Measurements from ENCODE around the gene C4A.
"Not testable (repeated sequence)": the region's sequence is repeated elsewhere in the genome, so short reads cannot be mapped to it uniquely, and the experiment has no call there.

DNA sequence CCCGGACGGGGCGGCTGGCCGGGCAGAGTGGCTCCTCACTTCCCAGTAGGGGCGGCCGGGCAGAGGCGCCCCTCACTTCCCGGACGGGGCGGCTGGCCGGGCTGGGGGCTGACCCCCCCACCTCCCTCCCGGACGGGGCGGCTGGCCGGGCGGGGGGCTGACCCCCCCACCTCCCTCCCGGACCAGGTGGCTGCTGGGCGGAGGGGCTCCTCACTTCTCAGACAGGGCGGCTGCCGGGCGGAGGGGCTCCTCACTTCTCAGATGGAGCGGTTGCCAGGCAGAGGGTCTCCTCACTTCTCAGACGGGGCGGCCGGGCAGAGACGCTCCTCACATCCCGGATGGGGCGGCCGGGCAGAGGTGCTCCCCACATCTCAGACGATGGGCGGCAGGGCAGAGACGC, 49.7 kb upstream of the C4A start:
- TF ChIP-seq, protein P1, sequence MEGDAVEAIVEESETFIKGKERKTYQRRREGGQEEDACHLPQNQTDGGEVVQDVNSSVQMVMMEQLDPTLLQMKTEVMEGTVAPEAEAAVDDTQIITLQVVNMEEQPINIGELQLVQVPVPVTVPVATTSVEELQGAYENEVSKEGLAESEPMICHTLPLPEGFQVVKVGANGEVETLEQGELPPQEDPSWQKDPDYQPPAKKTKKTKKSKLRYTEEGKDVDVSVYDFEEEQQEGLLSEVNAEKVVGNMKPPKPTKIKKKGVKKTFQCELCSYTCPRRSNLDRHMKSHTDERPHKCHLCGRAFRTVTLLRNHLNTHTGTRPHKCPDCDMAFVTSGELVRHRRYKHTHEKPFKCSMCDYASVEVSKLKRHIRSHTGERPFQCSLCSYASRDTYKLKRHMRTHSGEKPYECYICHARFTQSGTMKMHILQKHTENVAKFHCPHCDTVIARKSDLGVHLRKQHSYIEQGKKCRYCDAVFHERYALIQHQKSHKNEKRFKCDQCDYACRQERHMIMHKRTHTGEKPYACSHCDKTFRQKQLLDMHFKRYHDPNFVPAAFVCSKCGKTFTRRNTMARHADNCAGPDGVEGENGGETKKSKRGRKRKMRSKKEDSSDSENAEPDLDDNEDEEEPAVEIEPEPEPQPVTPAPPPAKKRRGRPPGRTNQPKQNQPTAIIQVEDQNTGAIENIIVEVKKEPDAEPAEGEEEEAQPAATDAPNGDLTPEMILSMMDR (IDR thresholded peaks at IDR 0.05) = not testable (repeated sequence)
- not testable (repeated sequence) for TF ChIP-seq POLR2A (IDR thresholded peaks at IDR 0.05)

All from heart left ventricle (tissue), 13 donors.